ENCODE data around the gene SPP1.

SPP1 gene

DNA sequence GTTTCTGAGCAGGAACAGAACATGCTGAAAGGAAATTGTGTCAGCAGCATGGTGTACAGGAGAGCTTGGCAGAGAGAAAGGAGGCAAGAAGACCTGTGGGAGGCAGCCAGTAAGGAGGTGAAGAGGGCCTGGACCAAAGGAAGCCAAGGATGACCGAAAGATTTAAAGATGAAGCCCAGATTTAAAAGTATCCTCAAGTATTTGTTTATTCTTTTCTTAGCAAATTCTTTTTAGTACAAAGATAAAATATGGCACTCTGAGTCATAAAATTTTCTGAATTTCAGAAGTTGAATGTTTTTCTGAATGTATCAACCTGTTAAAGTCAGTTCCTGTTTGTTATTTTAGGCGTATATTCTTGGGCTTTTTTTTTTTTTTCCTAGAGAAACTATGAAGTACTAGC, 35.5 kb downstream of the SPP1 start:
- Histone ChIP-seq H3K4me3 (ENCODE audit: low read depth in 1 of 2, low read length in 2 of 2) (peak overlapping the region in 1 of 2 experiments; percentile 9; a peak in 1 of 4 replicates), H3K36me3 (ENCODE audit: insufficient read depth, low read length) (no peaks in the 10 kb centered on the region), H3K4me2 (ENCODE audit: insufficient read depth, low read length) (peak overlapping the region; percentile 77), H3K79me2 (ENCODE audit: insufficient read depth, low read length) (peaks cover 81% of the 10 kb centered on the region), H3K9me3 (ENCODE audit: insufficient read depth, low read length, severe bottlenecking) (no peaks in the 10 kb centered on the region), H4K20me1 (ENCODE audit: insufficient read depth, low read length) (peaks cover 42% of the 10 kb centered on the region), H3K27ac (ENCODE audit: low read length) (no peak overlapping the region), H3K4me1 (ENCODE audit: insufficient read depth, low read length) (peaks cover 33% of the 10 kb centered on the region), H3K9ac (ENCODE audit: low read depth, low read length) (no peak overlapping the region), H2AFZ (ENCODE audit: low read depth, low read length) (no peak overlapping the region), H3K27me3 (ENCODE audit: insufficient read depth, low read length, poor library complexity) (peaks cover 8% of the 10 kb centered on the region)
- TF ChIP-seq, protein P1, sequence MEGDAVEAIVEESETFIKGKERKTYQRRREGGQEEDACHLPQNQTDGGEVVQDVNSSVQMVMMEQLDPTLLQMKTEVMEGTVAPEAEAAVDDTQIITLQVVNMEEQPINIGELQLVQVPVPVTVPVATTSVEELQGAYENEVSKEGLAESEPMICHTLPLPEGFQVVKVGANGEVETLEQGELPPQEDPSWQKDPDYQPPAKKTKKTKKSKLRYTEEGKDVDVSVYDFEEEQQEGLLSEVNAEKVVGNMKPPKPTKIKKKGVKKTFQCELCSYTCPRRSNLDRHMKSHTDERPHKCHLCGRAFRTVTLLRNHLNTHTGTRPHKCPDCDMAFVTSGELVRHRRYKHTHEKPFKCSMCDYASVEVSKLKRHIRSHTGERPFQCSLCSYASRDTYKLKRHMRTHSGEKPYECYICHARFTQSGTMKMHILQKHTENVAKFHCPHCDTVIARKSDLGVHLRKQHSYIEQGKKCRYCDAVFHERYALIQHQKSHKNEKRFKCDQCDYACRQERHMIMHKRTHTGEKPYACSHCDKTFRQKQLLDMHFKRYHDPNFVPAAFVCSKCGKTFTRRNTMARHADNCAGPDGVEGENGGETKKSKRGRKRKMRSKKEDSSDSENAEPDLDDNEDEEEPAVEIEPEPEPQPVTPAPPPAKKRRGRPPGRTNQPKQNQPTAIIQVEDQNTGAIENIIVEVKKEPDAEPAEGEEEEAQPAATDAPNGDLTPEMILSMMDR (IDR thresholded peaks at IDR 0.05; ENCODE audit: borderline replicate concordance, extremely low read depth, low read length, poor library complexity, severe bottlenecking), result no peak
- no peak for TF ChIP-seq EZH2 (IDR thresholded peaks at IDR 0.05; ENCODE audit: borderline replicate concordance, low read depth, low read length, severe bottlenecking)
- ATAC-seq (ENCODE audit: insufficient read depth, low read depth) (no peak), DNase-seq (no peak)

DNA sequence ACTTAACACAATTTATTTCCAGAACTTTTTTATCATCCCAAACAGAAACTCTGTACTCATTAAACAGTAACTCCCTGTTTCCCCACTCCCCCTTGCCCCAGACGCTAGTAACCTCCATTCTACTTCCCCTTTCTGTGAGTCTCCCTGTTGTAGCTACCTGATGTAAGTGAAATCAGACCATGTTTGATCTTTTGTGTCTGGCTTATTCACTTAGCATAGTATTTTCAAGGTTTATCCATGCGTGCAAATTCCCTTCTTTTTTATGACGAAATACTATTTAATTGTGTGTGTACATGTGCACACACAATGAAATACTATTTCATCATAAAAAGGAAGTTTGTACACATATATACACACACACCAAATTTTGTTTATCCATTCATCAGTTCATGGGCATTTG, 37.1 kb downstream of the SPP1 start:
- no peak for DNase-seq
- Histone ChIP-seq H3K27ac (ENCODE audit: low read length) (no peak overlapping the region), H4K20me1 (ENCODE audit: insufficient read depth, low read length) (peaks cover 45% of the 10 kb centered on the region), H3K4me2 (ENCODE audit: insufficient read depth, low read length) (no peak overlapping the region), H3K4me3 (ENCODE audit: low read depth in 1 of 2, low read length in 2 of 2) (no peak overlapping the region), H3K27me3 (ENCODE audit: insufficient read depth, low read length, poor library complexity) (no peaks in the 10 kb centered on the region), H3K36me3 (ENCODE audit: insufficient read depth, low read length) (no peaks in the 10 kb centered on the region; the same call in 1 of the 2 replicates), H2AFZ (ENCODE audit: low read depth, low read length) (no peak overlapping the region), H3K9me3 (ENCODE audit: insufficient read depth, low read length, severe bottlenecking) (no peaks in the 10 kb centered on the region), H3K4me1 (ENCODE audit: insufficient read depth, low read length) (peaks cover 26% of the 10 kb centered on the region), H3K9ac (ENCODE audit: low read depth, low read length) (no peak overlapping the region), H3K79me2 (ENCODE audit: insufficient read depth, low read length) (peaks cover 96% of the 10 kb centered on the region)
- ATAC-seq (ENCODE audit: insufficient read depth, low read depth), result no peak
- TF ChIP-seq EZH2 (IDR thresholded peaks at IDR 0.05; ENCODE audit: borderline replicate concordance, low read depth, low read length, severe bottlenecking), result no peak
- TF ChIP-seq, protein P1 (IDR thresholded peaks at IDR 0.05; ENCODE audit: borderline replicate concordance, extremely low read depth, low read length, poor library complexity, severe bottlenecking), result no peak

DNA sequence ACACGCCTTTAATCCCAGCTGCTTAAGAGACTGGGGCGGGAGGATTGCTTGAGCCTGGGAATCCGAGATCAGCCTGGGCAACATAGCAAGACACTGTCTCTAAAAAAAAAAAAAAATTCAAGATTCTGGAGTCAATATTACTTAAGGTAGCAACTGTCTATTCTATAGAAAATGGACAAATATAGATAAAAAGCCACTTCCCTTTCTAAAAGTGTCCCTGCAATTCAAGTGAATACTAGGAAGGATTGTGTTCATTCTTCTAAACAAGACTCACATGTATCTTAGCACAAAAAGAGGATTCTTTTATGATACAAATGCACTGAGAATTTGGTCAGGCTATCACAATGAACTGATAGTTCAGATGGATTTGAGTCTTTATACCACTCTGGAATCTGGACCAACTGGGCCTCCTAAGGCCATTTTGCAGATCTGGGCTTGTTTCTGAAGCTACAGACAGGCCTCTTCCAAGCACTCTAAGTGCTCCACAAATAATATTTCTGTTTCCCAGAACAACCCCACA, 38.9 kb downstream of the SPP1 start:
- H3K27ac ChIP-seq (ENCODE audit: low read length), result no peak overlapping the region
- ATAC-seq (ENCODE audit: insufficient read depth, low read depth), result no peak
- H3K36me3 ChIP-seq (ENCODE audit: insufficient read depth, low read length), result peaks cover 8% of the 10 kb centered on the region; the same call in 1 of the 2 replicates

More for the DNA sequence above, 38.9 kb downstream of the SPP1 start:
- no peak for TF ChIP-seq EZH2 (IDR thresholded peaks at IDR 0.05; ENCODE audit: borderline replicate concordance, low read depth, low read length, severe bottlenecking)
- TF ChIP-seq, protein P1 (IDR thresholded peaks at IDR 0.05; ENCODE audit: borderline replicate concordance, extremely low read depth, low read length, poor library complexity, severe bottlenecking), result no peak
- no peak for DNase-seq
- Histone ChIP-seq H3K4me3 (ENCODE audit: low read depth in 1 of 2, low read length in 2 of 2) (no peak overlapping the region), H2AFZ (ENCODE audit: low read depth, low read length) (no peak overlapping the region), H3K4me2 (ENCODE audit: insufficient read depth, low read length) (no peak overlapping the region), H3K9me3 (ENCODE audit: insufficient read depth, low read length, severe bottlenecking) (no peaks in the 10 kb centered on the region), H4K20me1 (ENCODE audit: insufficient read depth, low read length) (peaks cover 38% of the 10 kb centered on the region), H3K79me2 (ENCODE audit: insufficient read depth, low read length) (peaks cover 89% of the 10 kb centered on the region), H3K27me3 (ENCODE audit: insufficient read depth, low read length, poor library complexity) (no peaks in the 10 kb centered on the region), H3K4me1 (ENCODE audit: insufficient read depth, low read length) (peaks cover 16% of the 10 kb centered on the region), H3K9ac (ENCODE audit: low read depth, low read length) (no peak overlapping the region)
